GM21367 (cell line): ENCODE measurements around the gene CHKB.

Experiments
- ATAC-seq: cut with Tn5 transposase; IDR thresholded peaks from one replicate; pipeline ENCODE4 v1.9.1; 2021; ENCODE audit not compliant: unreplicated experiment

The CHKB gene

DNA sequence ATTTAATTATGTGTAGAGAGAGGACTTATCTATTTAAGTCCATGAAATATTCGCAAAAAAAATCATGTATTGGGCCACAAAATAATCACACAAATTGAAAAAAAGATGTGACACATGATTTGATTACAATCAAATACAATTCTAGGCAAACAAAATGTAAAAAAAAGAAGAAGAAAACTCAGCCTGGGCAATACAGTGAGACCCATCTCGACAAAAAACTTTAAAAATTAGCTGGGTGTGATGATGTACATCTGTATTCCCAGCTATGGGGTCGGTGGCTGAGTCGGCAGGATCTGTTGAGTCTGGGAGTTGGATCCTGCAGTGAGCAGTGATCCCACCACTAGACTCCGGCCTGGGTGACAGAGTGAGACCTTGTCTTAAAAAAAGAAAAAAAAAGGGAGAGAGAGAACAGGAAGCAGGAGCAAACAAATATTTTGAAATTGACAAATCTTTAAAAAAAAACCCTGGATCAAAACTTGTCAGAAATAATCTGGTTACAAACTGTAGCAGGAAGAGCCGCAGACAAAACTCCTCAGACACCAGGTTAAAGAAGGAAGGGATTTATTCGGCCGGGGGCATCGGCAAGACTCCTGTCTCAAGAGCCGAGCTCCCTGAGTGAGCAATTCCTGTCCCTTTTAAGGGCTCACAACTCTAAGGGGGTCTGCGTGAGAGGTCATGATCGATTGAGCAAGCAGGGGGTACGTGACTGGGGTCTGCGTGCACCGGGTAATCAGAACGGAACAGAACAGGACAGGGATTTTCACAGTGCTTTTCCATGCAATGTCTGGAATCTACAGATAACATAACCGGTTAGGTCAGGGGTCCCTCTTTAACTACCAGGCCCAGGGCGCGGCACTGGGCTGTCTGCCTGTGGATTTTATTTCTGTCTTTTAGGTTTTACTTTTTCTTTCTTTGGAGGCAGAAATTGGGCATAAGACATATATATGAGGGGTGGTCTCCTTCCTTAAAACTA, 49.5 kb downstream of the CHKB start:
- no peak for ATAC-seq

GRCh38 chr22:50531962-50532674, 50.5 kb downstream of the CHKB start:
- ATAC-seq: no peak

DNA sequence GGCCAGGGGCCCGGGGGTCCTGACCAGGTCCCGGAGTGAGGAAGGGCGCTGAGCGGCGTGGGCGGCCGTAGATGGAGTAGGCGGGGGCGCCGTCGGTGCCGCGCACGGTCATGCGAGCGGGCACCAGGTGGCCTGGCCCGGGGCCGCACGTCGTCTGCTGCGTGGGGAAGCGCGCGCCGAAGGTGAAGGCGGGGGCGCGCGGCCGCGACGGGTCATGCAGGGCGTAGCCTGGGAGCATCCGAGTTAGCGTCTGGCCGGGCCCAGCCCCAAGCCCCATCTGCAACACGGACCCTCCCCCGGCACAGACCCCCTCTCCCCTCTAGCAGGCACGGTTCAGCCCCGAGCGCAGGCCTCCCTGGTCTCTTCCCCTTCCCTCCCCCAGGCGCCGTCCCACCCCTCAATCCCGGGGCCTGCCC, 51.1 kb downstream of the CHKB start:
- no peak for ATAC-seq

DNA sequence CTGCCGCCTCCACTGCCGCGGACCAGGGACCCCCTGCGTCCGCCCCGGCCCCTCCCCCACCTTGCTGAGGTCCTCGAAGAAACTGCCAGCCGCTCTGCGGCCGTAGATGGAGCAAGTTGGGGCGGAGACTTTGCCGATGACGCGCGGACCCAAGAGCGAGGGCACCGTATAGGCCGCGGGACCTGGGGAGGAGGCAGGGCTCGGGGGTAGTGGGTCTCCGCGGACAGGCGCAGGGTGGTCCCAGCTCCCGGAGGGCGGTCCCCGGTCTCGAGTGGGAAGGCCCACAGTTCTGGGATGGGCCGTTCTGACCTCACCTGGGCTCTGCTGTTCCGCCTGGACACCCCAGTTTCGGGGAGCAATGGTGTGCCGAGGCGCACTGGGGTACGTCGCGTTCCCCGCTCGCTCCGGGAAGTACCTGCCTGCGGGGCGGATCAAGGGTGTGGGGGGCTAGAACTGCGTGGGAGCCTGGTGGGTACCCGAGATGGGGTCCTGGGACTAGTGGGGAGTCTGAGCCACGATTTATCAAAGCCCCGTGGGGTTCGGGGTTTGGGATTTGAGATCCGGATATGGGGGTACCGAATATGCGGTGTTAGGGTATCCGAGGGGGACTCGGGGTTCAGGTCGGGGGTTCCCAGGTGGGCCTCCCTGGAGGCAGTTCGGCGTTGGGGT, 51.6 kb downstream of the CHKB start:
- ATAC-seq: no peak

- no peak for ATAC-seq
Measured at GRCh38 chr22:50530580-50530876, 52.1 kb downstream of the CHKB start.

- ATAC-seq: no peak
Measured at GRCh38 chr22:50529897-50530579, 52.6 kb downstream of the CHKB start, which contains the start of gene TYMP. Gene TYMP, minus strand, starts transcription at chr22:50530012. Its CDS starts 303 bp downstream, at chr22:50529709.

DNA sequence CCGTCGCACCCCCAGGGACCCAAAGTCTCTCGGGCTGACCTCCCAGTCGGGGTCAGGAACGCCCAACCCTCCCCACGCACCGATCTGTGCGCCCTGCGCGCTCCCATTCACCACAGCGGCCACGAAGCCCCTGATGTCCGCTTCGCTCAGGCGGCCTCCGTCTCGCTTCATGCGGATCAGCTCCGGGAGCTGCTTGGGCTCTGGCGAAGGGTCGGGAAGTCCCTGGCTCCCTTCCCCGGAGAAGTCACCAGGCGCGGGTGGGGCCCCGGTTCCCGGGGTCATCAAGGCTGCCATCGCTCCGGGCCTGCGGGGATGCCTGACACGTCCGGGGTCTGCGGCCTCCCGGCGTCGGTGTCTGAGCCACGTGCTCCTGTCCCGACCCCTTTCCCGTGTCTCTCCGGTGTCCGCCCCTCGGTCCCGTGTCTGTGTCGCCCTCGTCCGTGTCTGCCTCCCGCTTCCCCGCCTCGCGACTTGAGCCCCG, 53.2 kb downstream of the CHKB start:
- no peak for ATAC-seq
